Ishikawa (cell line): Measurements from ENCODE around the gene ZNF615.

Experiments used
- CEBPB ChIP-seq: IDR thresholded peaks from 2 replicates; pipeline ENCODE4 v1.6.1; 2012
- CREB1 ChIP-seq: IDR thresholded peaks from 2 replicates; pipeline ENCODE4 v1.6.1; 2012; ENCODE audit warnings: low read depth
- EP300 ChIP-seq: IDR thresholded peaks from 2 replicates; pipeline ENCODE4 v1.6.1; 2012; ENCODE audit warnings: borderline replicate concordance
- FOXM1 ChIP-seq: IDR thresholded peaks from 2 replicates; pipeline ENCODE4 v1.6.1; 2012; ENCODE audit warnings: low read depth, borderline replicate concordance
- RAD21 ChIP-seq: IDR thresholded peaks from 2 replicates; pipeline ENCODE4 v1.6.1; 2012; ENCODE audit warnings: low read depth
- TAF1 ChIP-seq: IDR thresholded peaks from 2 replicates; pipeline ENCODE4 v1.6.1; 2012; ENCODE audit warnings: low read depth, mild to moderate bottlenecking
- TCF12 ChIP-seq: IDR thresholded peaks from 2 replicates; pipeline ENCODE4 v1.6.1; 2012; ENCODE audit warnings: low read depth
- TEAD4 ChIP-seq: IDR thresholded peaks from 2 replicates; pipeline ENCODE4 v1.6.1; 2012
- YY1 ChIP-seq: IDR thresholded peaks from 2 replicates; pipeline ENCODE4 v1.6.1; 2012; ENCODE audit warnings: low read depth
- ZBTB7A ChIP-seq: IDR thresholded peaks from 2 replicates; pipeline ENCODE4 v1.6.1; 2012; ENCODE audit warnings: low read depth
- TF ChIP-seq, protein P1 (sequence below): IDR thresholded peaks from 2 replicates; pipeline ENCODE4 v1.6.1; 2012
- TF ChIP-seq, protein P2 (sequence below): IDR thresholded peaks from 2 replicates; pipeline ENCODE4 v1.6.1; 2012; ENCODE audit warnings: low read depth, mild to moderate bottlenecking
- TF ChIP-seq, protein P3 (sequence below): IDR thresholded peaks from 2 replicates; pipeline ENCODE4 v1.6.1; 2012

DNA sequence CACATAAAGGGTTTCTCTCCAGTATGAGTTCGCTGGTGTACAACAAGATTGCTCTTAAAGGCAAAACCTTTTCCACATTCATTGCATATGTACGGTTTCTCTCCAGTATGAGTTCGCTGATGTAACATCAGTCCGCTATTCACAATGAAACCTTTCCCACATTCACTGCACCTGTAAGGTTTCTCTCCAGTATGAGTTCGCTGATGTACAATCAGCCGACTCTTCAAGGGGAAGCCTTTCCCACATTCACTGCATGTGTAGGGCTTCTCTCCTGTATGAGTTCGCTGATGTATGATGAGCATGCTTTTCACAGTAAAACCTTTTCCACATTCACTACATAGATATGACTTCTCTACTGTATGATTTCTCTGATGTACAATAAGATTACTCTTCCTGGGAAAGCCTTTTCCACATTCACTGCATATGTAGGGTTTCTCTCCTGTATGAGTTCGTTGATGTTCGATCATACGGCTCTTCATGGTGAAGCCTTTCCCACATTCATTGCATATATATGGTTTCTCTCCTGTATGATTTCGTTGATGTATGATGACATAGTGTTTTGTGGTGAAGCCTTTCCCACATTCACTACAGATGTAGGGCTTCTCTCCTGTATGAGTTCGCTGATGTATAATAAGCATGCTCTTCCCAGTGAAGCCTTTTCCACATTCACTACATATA lies 26.2 kb upstream of the ZNF615 start:
- TF ChIP-seq, protein P1, sequence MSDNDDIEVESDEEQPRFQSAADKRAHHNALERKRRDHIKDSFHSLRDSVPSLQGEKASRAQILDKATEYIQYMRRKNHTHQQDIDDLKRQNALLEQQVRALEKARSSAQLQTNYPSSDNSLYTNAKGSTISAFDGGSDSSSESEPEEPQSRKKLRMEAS: no peak
- TF ChIP-seq EP300 (no peak), YY1 (no peak), CEBPB (no peak), TEAD4 (no peak), TAF1 (no peak), RAD21 (no peak), FOXM1 (no peak), CREB1 (no peak), TCF12 (no peak), ZBTB7A (no peak)
- TF ChIP-seq, protein P2, sequence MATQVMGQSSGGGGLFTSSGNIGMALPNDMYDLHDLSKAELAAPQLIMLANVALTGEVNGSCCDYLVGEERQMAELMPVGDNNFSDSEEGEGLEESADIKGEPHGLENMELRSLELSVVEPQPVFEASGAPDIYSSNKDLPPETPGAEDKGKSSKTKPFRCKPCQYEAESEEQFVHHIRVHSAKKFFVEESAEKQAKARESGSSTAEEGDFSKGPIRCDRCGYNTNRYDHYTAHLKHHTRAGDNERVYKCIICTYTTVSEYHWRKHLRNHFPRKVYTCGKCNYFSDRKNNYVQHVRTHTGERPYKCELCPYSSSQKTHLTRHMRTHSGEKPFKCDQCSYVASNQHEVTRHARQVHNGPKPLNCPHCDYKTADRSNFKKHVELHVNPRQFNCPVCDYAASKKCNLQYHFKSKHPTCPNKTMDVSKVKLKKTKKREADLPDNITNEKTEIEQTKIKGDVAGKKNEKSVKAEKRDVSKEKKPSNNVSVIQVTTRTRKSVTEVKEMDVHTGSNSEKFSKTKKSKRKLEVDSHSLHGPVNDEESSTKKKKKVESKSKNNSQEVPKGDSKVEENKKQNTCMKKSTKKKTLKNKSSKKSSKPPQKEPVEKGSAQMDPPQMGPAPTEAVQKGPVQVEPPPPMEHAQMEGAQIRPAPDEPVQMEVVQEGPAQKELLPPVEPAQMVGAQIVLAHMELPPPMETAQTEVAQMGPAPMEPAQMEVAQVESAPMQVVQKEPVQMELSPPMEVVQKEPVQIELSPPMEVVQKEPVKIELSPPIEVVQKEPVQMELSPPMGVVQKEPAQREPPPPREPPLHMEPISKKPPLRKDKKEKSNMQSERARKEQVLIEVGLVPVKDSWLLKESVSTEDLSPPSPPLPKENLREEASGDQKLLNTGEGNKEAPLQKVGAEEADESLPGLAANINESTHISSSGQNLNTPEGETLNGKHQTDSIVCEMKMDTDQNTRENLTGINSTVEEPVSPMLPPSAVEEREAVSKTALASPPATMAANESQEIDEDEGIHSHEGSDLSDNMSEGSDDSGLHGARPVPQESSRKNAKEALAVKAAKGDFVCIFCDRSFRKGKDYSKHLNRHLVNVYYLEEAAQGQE: no peak
- TF ChIP-seq, protein P3, sequence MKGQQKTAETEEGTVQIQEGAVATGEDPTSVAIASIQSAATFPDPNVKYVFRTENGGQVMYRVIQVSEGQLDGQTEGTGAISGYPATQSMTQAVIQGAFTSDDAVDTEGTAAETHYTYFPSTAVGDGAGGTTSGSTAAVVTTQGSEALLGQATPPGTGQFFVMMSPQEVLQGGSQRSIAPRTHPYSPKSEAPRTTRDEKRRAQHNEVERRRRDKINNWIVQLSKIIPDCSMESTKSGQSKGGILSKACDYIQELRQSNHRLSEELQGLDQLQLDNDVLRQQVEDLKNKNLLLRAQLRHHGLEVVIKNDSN: no peak
